HepG2 (cell line): ENCODE results near the gene RPS6KB1. TPM values are rescaled to one million over a fixed set of nuclear protein-coding genes. Genes with fewer than 3 reads are reported as not detected.

Source experiments
- ATAC-seq: fragments of 200-7000 bp; cut with Tn5 transposase; 3 replicates; pipeline ENCODE4 v1.9.1; 2020; ENCODE audit warnings: mild to moderate bottlenecking, moderate library complexity
- BruUV-seq: library from RNA; stranded (reverse); fragments of 400-500 nt; replicated peaks from 2 replicates; lab custom pipeline; 2021; lab: Mats Ljungman, UMichigan
- CTCF ChIA-PET: fragments of 300-600 bp; formaldehyde crosslinking; extraction: SDS; loops from one replicate; lab custom pipeline; 2021; ENCODE audit warnings: low total read pairs, inconsistent platforms, low intra/inter-chr PET ratio; lab: Yijun Ruan, JAX
- POLR2A ChIA-PET: fragments of 350-600 bp; sonication (Branson Sonifier 250); formaldehyde crosslinking; loops from one replicate; lab custom pipeline; 2020; ENCODE audit warnings: antibody characterized with exemption, inconsistent platforms; lab: Yijun Ruan, JAX
- DNase-seq: peaks from one replicate; pipeline ENCODE4 v3.0.0-alpha.2; 2015; ENCODE audit warnings: low spot score
- FAIRE-seq: peaks from 3 replicates; lab custom pipeline; 2011; peaks lifted over from hg19 to GRCh38; lab: Jason Lieb, UNC
- H2AFZ ChIP-seq: one replicate; pipeline ENCODE4 v1.6.1; 2011; ENCODE audit warnings: low read length, inconsistent platforms
- H3K27ac ChIP-seq: fragments of 300-600 bp; 3 replicates; pipeline ENCODE4 v1.8.0; 2011; ENCODE audit warnings: mixed run types, mild to moderate bottlenecking, mixed read lengths, low read length, inconsistent platforms; ENCODE audit not compliant: insufficient read depth; ENCODE audit errors: extremely low read length
- H3K27me3 ChIP-seq, 2 experiments: fragments of 200-600 bp in 1 of 2; 2 replicates in 1 of 2; 3 replicates in 1 of 2; pipeline versions ENCODE4 v1.6.0 to v1.8.0; 2011; ENCODE audit warnings: low read length in 2 of 2, mild to moderate bottlenecking in 2 of 2, moderate library complexity in 2 of 2, inconsistent platforms in 1 of 2; ENCODE audit not compliant: insufficient read depth in 2 of 2, control insufficient read depth in 1 of 2
- H3K36me3 ChIP-seq, 2 experiments: fragments of 200-600 bp in 1 of 2; replicated peaks in 1 of 2; 2 replicates in 1 of 2; 3 replicates in 1 of 2; pipeline versions ENCODE4 v1.5.1 to v1.8.0; 2011; ENCODE audit warnings: low read length in 2 of 2, inconsistent platforms in 1 of 2; ENCODE audit not compliant: insufficient read depth in 2 of 2, control insufficient read depth in 1 of 2
- H3K4me1 ChIP-seq: 2 replicates; pipeline ENCODE4 v1.5.1; 2012; ENCODE audit warnings: low read length, inconsistent platforms; ENCODE audit not compliant: insufficient read depth
- H3K4me2 ChIP-seq: 2 replicates; pipeline ENCODE4 v1.6.0; 2011; ENCODE audit warnings: low read depth, low read length, inconsistent platforms
- H3K4me3 ChIP-seq, 3 experiments: fragments of 200-600 bp in 1 of 3; sonication (generic), shearing (Covaris generic) in 1 of 3; replicated peaks in 1 of 3; 2 replicates each; pipeline ENCODE4 v1.5.1; 2011 to 2016; ENCODE audit warnings: low read length in 3 of 3, inconsistent platforms in 2 of 3, low read depth in 2 of 3, mild to moderate bottlenecking in 2 of 3, control low read depth in 1 of 3, mixed read lengths in 1 of 3; ENCODE audit not compliant: insufficient read depth in 1 of 3
- H3K79me2 ChIP-seq: one replicate; pipeline ENCODE4 v1.6.1; 2011; ENCODE audit warnings: low read length, inconsistent platforms; ENCODE audit not compliant: insufficient read depth
- H3K9ac ChIP-seq: 2 replicates; pipeline ENCODE4 v1.6.0; 2011; ENCODE audit warnings: mild to moderate bottlenecking, low read depth, low read length, inconsistent platforms; ENCODE audit not compliant: insufficient read depth
- H3K9me3 ChIP-seq: 2 replicates; pipeline ENCODE4 v1.5.1; 2012; ENCODE audit warnings: mild to moderate bottlenecking, low read length
- H4K20me1 ChIP-seq: 2 replicates; pipeline ENCODE4 v1.6.0; 2011; ENCODE audit warnings: inconsistent platforms, mild to moderate bottlenecking, low read length, moderate library complexity; ENCODE audit not compliant: insufficient read depth
- CEBPB ChIP-seq: IDR thresholded peaks from 2 replicates; pipeline ENCODE4 v1.6.1; 2011; ENCODE audit warnings: low read depth, low read length, improper control_type of control experiment, borderline replicate concordance
- CENPT ChIP-seq: sonication (generic); formaldehyde crosslinking; IDR thresholded peaks from 2 replicates; pipeline ENCODE4 v1.8.0; 2022; ENCODE audit warnings: low read depth, mild to moderate bottlenecking, moderate library complexity, missing genetic modification reagents
- EED ChIP-seq: sonication (generic); formaldehyde crosslinking; IDR thresholded peaks from 2 replicates; pipeline ENCODE4 v1.5.0; 2020; ENCODE audit warnings: mild to moderate bottlenecking, missing genetic modification reagents
- FOSL2 ChIP-seq: sonication (generic); formaldehyde crosslinking; IDR thresholded peaks from 2 replicates; pipeline ENCODE4 v1.4.0; 2020; ENCODE audit warnings: missing genetic modification reagents
- GABPA ChIP-seq, 2 experiments: IDR thresholded peaks; 2 replicates each; pipeline ENCODE4 v1.6.1; 2011 to 2016; ENCODE audit warnings: low read depth in 2 of 2, low read length in 1 of 2, missing biosample characterization in 1 of 2, missing genetic modification characterization in 1 of 2
- GABPB1 ChIP-seq: IDR thresholded peaks from 2 replicates; pipeline ENCODE4 v1.6.1; 2016; ENCODE audit warnings: mild to moderate bottlenecking, missing genetic modification reagents, moderate library complexity, missing compliant biosample characterization
- HDAC6 ChIP-seq: fragments of 200-600 bp; sonication (generic); IDR thresholded peaks from 2 replicates; pipeline ENCODE4 v1.7.0; 2017; ENCODE audit warnings: mild to moderate bottlenecking, antibody characterized with exemption, low read length, low read depth
- KDM2A ChIP-seq: sonication (generic); formaldehyde crosslinking; IDR thresholded peaks from 2 replicates; pipeline ENCODE4 v1.4.0; 2020; ENCODE audit warnings: low read depth, missing genetic modification reagents, borderline replicate concordance
- NFKB2 ChIP-seq: sonication (generic); formaldehyde crosslinking; IDR thresholded peaks from 2 replicates; pipeline ENCODE4 v1.4.0; 2020; ENCODE audit warnings: missing genetic modification reagents, borderline replicate concordance
- SAP130 ChIP-seq: IDR thresholded peaks from 2 replicates; pipeline ENCODE4 v1.6.1; 2016; ENCODE audit warnings: low read depth
- STAG1 ChIP-seq: sonication (generic); formaldehyde crosslinking; IDR thresholded peaks from 2 replicates; pipeline ENCODE4 v1.4.0; 2020; ENCODE audit warnings: missing genetic modification reagents
- ZBTB26 ChIP-seq: IDR thresholded peaks from 2 replicates; pipeline ENCODE4 v1.6.1; 2016; ENCODE audit warnings: missing compliant biosample characterization, missing genetic modification reagents, borderline replicate concordance
- ZFY ChIP-seq: sonication (generic); formaldehyde crosslinking; IDR thresholded peaks from 2 replicates; pipeline ENCODE4 v1.4.0; 2020; ENCODE audit warnings: missing genetic modification reagents
- ZNF460 ChIP-seq: sonication (generic); formaldehyde crosslinking; IDR thresholded peaks from 2 replicates; pipeline ENCODE4 v1.5.1; 2020; ENCODE audit warnings: missing genetic modification reagents, mild to moderate bottlenecking, borderline replicate concordance
- ZNF607 ChIP-seq: sonication (generic); formaldehyde crosslinking; IDR thresholded peaks from 2 replicates; pipeline ENCODE4 v1.5.1; 2020; ENCODE audit warnings: missing genetic modification reagents, mild to moderate bottlenecking, borderline replicate concordance
- ZNF713 ChIP-seq: sonication (generic); formaldehyde crosslinking; IDR thresholded peaks from 2 replicates; pipeline ENCODE4 v1.4.0; 2020; ENCODE audit warnings: mild to moderate bottlenecking, missing genetic modification reagents
- ZNF746 ChIP-seq: sonication (generic); formaldehyde crosslinking; IDR thresholded peaks from 2 replicates; pipeline ENCODE4 v1.8.0; 2022; ENCODE audit warnings: mild to moderate bottlenecking, missing genetic modification reagents
- WGBS: methylation state at CpG from one replicate; pipeline ENCODE4 v1.1.6; 2017; ENCODE audit warnings: low lambda C conversion rate; 5-methylcytosine and 5-hydroxymethylcytosine counted together
- in situ Hi-C: cut with HindIII; loops from 2 replicates; pipeline ENCODE4 v1.10.0; 2017; ENCODE audit warnings: low pct_unique_long_range_greater_than_20kb; ENCODE audit not compliant: extremely low pct_ligation_motif_present
- intact Hi-C: fragments of 100-400 bp; cut with micrococcal nuclease; formaldehyde crosslinking; loops from one replicate; pipeline ENCODE4 v1.10.0; 2022; ENCODE audit not compliant: unreplicated experiment
- polyA plus RNA-seq, 8 experiments: library from polyadenylated mRNA; depleted of rRNA in 3 of 8; stranded (reverse) in 7 of 8; unstranded in 1 of 8; fragments of >200 nt; fragmentation: Illumina TruSeq in 4 of 8; extraction: Trizol in 4 of 8; gene quantifications; 2 replicates each; pipeline versions ENCODE4 v1.2.1 to v1.2.3, GENCODE V29; 2011 to 2016; ENCODE audit warnings: low read depth in 4 of 8, missing spikeins in 1 of 8, mixed read lengths in 1 of 8; ENCODE audit not compliant: insufficient read depth in 1 of 8
- total RNA-seq, 5 experiments: library from RNA; depleted of rRNA; stranded (reverse); fragments of >200 nt; fragmentation: Illumina TruSeq; extraction: Trizol; gene quantifications; 2 replicates each; pipeline ENCODE4 v1.2.3, GENCODE V29; 2016; ENCODE audit warnings: low read depth in 1 of 5

RPS6KB1 gene
- total and polyA plus RNA-seq, 2 of the 13 experiments (the other 11 are each of a cell fraction or from before 2014, with no cell fraction given): 16.5 to 42.2 TPM

GRCh38 chr17:59890720-59891119 is 2.2 kb upstream of the RPS6KB1 start:
- no peak overlapping the region for H2AFZ ChIP-seq
- H3K79me2 ChIP-seq: peaks cover 47% of the 10 kb centered on the region
- in situ Hi-C loops (no loop called here), intact Hi-C loops (loop anchor here (5.0 kb wide), 1 partner anchor 43 kb away; no protein-coding TSS in a partner anchor)
- H3K4me3 ChIP-seq: no peak overlapping the region
- ChIA-PET CTCF (no interaction called here), POLR2A (no interaction called here)
- TF ChIP-seq ZNF460 (CRISPR knock-in tag) (no peak), SAP130 (CRISPR knock-in tag) (peak; percentile 38; the same call in 1 of the 2 replicates), GABPB1 (CRISPR knock-in tag) (no peak), ZNF746 (CRISPR knock-in tag) (no peak), CEBPB (peak; percentile 46; the same call in 1 of the 2 replicates), FOSL2 (peak; percentile 69), ZFY (CRISPR knock-in tag) (no peak)
- no peak overlapping the region for H3K27ac ChIP-seq
- 0 out of 2 replicates have a peak overlapping the region, but pooled peaks have one; percentile 6 for H3K9ac ChIP-seq
- H3K36me3 ChIP-seq: peaks cover 4 to 9% of the 10 kb centered on the region in 2 experiments; a peak in 4 of 5 replicates
- 91% methylated on average over 2 of the region's 2 CpGs for WGBS
- FAIRE-seq: no peak
- no peaks in the 10 kb centered on the region for H3K9me3 ChIP-seq
- DNase-seq: peak; percentile 61
- BruUV-seq: TSS peak; percentile 40
- H3K4me2 ChIP-seq: peak overlapping the region; percentile 89
- H4K20me1 ChIP-seq: peaks cover 11% of the 10 kb centered on the region; the same call in 1 of the 2 replicates
- no peaks in the 10 kb centered on the region; a peak in 1 of 5 replicates for H3K27me3 ChIP-seq
- H3K4me1 ChIP-seq: peaks cover 36% of the 10 kb centered on the region
- no peak for ATAC-seq

- 2% methylated on average over 25 of the region's 25 CpGs for WGBS
- CTCF ChIA-PET: no interaction called here
- in situ Hi-C loops: no loop called here
- BruUV-seq: TSS peak; percentile 93
- ATAC-seq (peak; percentile 71), DNase-seq (no peak), FAIRE-seq (no peak)
- peaks cover 2 to 5% of the 10 kb centered on the region in 2 experiments; a peak in 3 of 5 replicates for H3K36me3 ChIP-seq
- H3K9ac ChIP-seq: peak overlapping the region; percentile 92
- H3K27ac ChIP-seq: peak overlapping the region; percentile 77
- H3K4me2 ChIP-seq: peak overlapping the region; percentile 89
- H2AFZ ChIP-seq: peak overlapping the region; percentile 87
- no peaks in the 10 kb centered on the region; a peak in 1 of 5 replicates for H3K27me3 ChIP-seq
- intact Hi-C loops: loop anchor here (5.0 kb wide), 1 partner anchor 45 kb away; no protein-coding TSS in a partner anchor
- peaks cover 15% of the 10 kb centered on the region; the same call in 1 of the 2 replicates for H4K20me1 ChIP-seq
- POLR2A ChIA-PET: interaction anchor here (0.6 to 2.3 kb wide), 11 partner anchors 12 to 708 kb away, joined by 3 to 12 read pairs (median 4); partner anchors contain the start of genes PPM1D, PTRH2, RNFT1 and VMP1
- peaks cover 64% of the 10 kb centered on the region for H3K79me2 ChIP-seq
- H3K4me1 ChIP-seq: peaks cover 52% of the 10 kb centered on the region
- peak overlapping the region; percentile 64 to 98 (median 86) for H3K4me3 ChIP-seq
- H3K9me3 ChIP-seq: no peaks in the 10 kb centered on the region
- TF ChIP-seq HDAC6 (no peak), EED (no peak; the same call in 1 of the 2 replicates), ZNF607 (peak; percentile 19; the same call in 1 of the 2 replicates), KDM2A (CRISPR knock-in tag) (no peak), ZNF713 (CRISPR knock-in tag) (no peak), ZBTB26 (CRISPR knock-in tag) (no peak), GABPA (IDR thresholded peaks at IDR 0.05; ENCODE audit: low read depth, low read length) (no peak), GABPA (CRISPR knock-in tag; IDR thresholded peaks at IDR 0.05; ENCODE audit: low read depth) (no peak), CENPT (CRISPR knock-in tag) (no peak), STAG1 (CRISPR knock-in tag) (peak; percentile 21; the same call in 1 of the 2 replicates), NFKB2 (CRISPR knock-in tag) (no peak)
These were observed 534 bp upstream of the RPS6KB1 start for GRCh38 chr17:59892251-59892923.
